Germinal center (tissue), 1 donor: Measurements from ENCODE around the gene CSNK1G1.

Experiments
- DNase-seq: peaks from one replicate; pipeline ENCODE4 v3.0.0; 2012; ENCODE audit warnings: mixed read lengths, low spot score

CSNK1G1 gene

GRCh38 chr15:64153480-64154367 lies 202.2 kb downstream of the CSNK1G1 start:
- DNase-seq = peak; percentile 93

GRCh38 chr15:64152507-64153387 lies 203.2 kb downstream of the CSNK1G1 start:
- DNase-seq = peak; percentile 76

GRCh38 chr15:64151727-64152506 lies 204.1 kb downstream of the CSNK1G1 start, which contains the start of gene SNX22:
Gene SNX22, plus strand, starts transcription at chr15:64151731. Its CDS starts 45 bp downstream, at chr15:64151776.
- peak; percentile 69 for DNase-seq

- DNase-seq = peak; percentile 45
Observed at GRCh38 chr15:64149893-64150578, 205.9 kb downstream of the CSNK1G1 start.

GRCh38 chr15:64149424-64149823 lies 206.5 kb downstream of the CSNK1G1 start:
- DNase-seq = no peak

- no peak for DNase-seq
Observed at GRCh38 chr15:64148581-64148980, 207.4 kb downstream of the CSNK1G1 start.

- no peak for DNase-seq
Observed at GRCh38 chr15:64148168-64148567, 207.8 kb downstream of the CSNK1G1 start.

- no peak for DNase-seq
Observed at GRCh38 chr15:64146885-64147681, 208.9 kb downstream of the CSNK1G1 start.

- DNase-seq = no peak
Observed at GRCh38 chr15:64146520-64146884, 209.5 kb downstream of the CSNK1G1 start.

- DNase-seq = no peak
Observed at GRCh38 chr15:64146041-64146440, 209.9 kb downstream of the CSNK1G1 start.

GRCh38 chr15:64144565-64145281 lies 211.2 kb downstream of the CSNK1G1 start:
- DNase-seq = peak; percentile 47

- no peak for DNase-seq
Observed at GRCh38 chr15:64144192-64144564, 211.8 kb downstream of the CSNK1G1 start.

- no peak for DNase-seq
Observed at GRCh38 chr15:64143276-64143675, 212.7 kb downstream of the CSNK1G1 start.

- DNase-seq = no peak
Observed at GRCh38 chr15:64141798-64142512, 214.0 kb downstream of the CSNK1G1 start.

- no peak for DNase-seq
Observed at GRCh38 chr15:64138331-64138941, 217.5 kb downstream of the CSNK1G1 start.

- peak; percentile 18 for DNase-seq
Observed at GRCh38 chr15:64137226-64137833, 218.6 kb downstream of the CSNK1G1 start.

GRCh38 chr15:64136347-64136746 lies 219.6 kb downstream of the CSNK1G1 start:
- no peak for DNase-seq

GRCh38 chr15:64134345-64134829 lies 221.6 kb downstream of the CSNK1G1 start:
- no peak for DNase-seq
